HG02938 (cell line): ENCODE measurements around the gene DLGAP4.

Experiments
- ATAC-seq: cut with Tn5 transposase; IDR thresholded peaks from one replicate; pipeline ENCODE4 v1.9.1; 2021; ENCODE audit warnings: mild to moderate bottlenecking, moderate library complexity; ENCODE audit not compliant: unreplicated experiment

The DLGAP4 gene

GRCh38 chr20:36274181-36274841 is 31.8 kb upstream of the DLGAP4 start:
- no peak for ATAC-seq

- ATAC-seq = no peak
These were observed 31.1 kb upstream of the DLGAP4 start for GRCh38 chr20:36275011-36275410.

GRCh38 chr20:36275441-36276189 is 30.5 kb upstream of the DLGAP4 start:
- no peak for ATAC-seq

DNA sequence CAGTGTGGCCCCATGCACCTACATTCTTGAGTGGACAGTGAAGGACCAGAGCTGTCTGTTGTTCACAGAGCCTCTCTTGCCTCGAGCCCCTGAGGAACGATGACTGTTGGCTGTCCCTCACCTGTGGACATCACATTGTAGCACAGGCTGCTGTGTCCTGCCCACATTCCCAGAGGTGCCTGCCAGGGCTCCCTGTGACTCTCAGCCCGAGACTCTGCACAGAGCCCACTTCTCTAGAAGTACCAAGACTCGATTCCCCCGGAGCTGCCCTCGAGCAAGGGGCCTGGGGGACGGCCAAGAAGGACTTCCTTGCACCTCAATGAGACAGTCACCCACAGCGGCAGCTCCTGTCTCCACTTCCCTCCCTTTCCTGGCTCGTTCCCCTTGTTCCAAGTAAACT is 28.6 kb upstream of the DLGAP4 start:
- no peak for ATAC-seq

DNA sequence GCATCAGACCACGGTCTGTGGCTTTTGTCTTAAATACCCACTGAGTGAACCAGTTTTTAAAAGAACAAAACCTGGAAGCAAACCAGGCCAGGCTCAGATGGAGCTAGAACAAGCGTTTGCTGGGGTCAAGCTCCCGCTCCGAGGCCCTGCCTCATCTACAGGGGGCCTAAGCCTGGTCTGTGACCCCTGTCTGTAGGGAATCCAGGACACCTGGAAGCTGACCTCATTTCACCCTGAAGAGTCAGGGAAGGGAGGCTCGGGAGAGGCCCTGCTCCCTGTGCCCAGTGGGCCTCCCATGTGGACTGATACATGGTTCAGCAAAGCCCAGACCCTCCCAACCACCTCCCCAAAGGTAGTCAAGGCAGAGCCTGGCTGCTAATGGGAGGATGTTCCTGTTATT is 26.8 kb upstream of the DLGAP4 start:
- no peak for ATAC-seq

DNA sequence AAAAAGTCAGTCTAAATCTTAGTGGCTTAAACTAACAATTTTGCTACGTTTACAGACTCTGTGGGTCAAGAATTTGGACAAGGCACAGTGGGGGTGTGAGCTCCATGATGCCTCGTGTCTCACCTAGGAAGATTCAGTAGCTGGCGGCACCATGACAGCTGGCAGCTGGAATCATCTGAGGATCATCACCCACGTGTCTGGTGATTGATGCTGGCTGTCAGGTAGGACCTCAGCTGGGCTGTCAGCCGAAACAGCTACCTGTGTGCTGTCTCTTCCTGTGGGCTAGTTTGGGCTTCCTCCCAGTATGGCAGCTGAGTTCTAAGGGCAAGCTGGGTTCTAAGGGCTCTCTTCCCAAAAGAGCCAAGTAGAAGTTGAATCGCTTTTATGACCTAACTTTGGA is 26.4 kb upstream of the DLGAP4 start:
- no peak for ATAC-seq

DNA sequence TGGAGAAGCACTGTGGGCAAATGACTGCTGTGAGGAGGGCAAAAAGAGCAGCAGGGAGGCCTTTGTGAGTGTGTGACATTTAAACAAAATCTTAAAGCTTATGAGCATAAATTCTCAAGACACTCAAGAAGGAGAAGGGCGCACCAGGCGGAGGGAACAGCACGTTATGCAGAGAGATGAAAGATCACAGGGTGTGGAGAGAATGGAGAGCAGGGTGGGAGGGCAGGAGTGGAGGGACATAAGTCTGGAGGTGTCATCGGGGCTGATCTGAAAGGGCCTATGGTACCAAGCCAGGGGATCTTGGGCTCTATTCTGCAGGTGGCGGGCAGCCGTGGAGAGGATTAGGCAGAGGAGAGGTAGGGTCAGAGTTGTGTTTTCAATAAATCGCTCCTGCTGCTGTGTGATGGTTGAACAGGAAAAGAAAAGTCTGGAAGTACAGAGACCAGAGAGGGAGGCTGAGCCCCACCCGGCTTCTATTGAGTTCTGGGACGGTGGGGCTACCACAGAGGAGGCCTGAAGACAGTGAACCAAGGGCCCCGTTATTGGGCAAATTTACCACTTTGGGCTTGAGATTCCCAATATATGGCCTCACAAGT is 24.3 kb upstream of the DLGAP4 start:
- ATAC-seq = no peak

- no peak for ATAC-seq
These were observed 21.4 kb upstream of the DLGAP4 start for GRCh38 chr20:36284751-36285150.

GRCh38 chr20:36285746-36286447 is 20.2 kb upstream of the DLGAP4 start:
- ATAC-seq = no peak

DNA sequence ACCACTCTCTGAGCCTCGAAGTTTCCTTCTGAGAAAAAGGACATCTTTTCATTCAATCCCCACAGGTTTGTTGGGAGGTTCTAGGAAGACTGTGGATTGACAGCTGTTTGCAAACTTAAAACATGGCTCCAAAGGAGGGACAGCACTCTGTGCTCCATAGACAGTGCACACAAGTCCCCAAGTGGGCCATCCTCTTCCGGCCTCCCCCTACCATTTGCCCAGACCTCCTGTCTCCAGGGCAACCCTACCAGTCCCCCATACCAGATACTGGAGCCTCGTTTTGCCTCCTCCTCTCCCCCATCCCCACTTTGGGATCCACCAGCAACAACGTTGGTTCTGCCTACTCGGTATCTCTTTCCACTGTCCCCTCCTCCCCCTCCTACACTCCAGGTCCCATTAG is 8.5 kb upstream of the DLGAP4 start:
- no peak for ATAC-seq

- ATAC-seq = no peak
These were observed 8.1 kb upstream of the DLGAP4 start for GRCh38 chr20:36298061-36298460.

- ATAC-seq = no peak
These were observed 7.3 kb upstream of the DLGAP4 start for GRCh38 chr20:36298795-36299339.

DNA sequence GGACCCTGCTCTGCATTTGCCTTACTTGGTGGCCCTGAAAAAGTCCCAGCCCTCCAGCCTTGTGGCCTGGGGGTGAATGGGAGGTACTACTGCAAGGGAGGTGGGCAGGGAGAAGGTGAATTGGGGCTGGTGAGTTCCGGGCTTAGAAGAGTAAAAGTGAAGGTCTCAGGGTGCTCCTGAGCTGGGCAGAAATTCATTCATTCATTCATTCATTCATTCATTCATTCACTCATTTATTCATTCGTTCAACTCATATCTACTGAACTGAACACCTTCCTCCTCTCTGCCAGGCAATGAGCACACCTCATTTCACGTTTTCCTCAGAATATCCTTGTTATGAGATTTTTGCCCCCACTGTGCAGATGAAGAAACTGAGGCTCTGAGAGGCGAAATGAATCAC is 6.7 kb upstream of the DLGAP4 start:
- ATAC-seq = no peak

DNA sequence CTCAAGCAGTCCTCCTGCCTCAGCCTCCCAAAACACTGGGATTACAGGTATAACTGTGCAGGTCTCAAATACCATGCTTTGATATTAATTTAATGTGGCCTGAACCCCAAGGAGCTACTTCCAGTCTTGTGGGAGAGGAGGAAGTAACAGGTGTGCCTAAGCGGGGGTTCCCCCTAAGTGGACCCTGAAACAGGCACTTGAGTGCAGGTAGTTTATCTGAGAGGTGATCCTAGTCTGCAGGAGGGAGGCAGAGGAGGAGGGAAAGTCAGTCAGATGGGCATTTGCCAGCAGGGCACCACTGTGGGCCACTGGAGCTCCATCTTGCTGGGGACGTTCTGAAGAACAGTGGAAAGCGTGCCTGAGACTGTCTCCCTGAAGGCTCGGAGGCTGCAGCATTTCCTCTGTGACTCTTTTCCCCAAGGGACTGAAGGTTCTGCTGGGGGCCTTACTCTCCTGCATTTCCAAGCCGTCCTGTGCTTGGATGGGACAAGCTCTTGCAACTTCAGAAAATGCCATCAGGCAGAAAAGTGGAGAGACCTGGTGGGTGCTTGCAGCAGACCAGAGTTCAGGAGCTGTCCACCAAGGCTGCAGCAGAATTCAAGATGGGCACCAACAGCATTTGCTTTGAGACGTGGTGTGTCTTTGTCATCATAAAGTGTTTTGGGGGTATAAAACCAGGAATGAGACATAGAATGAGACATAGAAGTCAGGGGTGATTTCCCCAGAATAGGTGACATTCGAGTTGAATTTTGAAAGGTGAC is 4.6 kb upstream of the DLGAP4 start:
- no peak for ATAC-seq

- no peak for ATAC-seq
These were observed 3.0 kb upstream of the DLGAP4 start for GRCh38 chr20:36303020-36303595.

DNA sequence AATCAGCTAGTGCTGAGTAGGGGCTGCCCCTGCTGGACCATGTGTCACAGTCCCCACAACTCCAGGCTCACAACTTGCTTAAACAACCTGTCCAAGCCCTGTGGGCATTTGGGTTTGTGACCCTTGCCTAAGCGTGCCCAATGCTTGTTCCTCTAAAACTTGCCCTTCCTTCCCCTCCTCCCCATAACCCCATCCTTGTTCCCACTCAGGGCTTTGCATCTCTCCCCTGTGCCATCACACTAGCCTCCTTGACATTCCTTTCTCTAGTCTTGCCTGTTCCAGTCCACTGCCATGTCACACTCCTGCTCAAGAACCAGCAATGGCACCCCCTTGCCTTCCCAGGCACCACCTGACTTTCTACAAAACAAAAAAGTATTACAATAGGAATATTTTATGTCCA is 2.3 kb upstream of the DLGAP4 start:
- no peak for ATAC-seq

DNA sequence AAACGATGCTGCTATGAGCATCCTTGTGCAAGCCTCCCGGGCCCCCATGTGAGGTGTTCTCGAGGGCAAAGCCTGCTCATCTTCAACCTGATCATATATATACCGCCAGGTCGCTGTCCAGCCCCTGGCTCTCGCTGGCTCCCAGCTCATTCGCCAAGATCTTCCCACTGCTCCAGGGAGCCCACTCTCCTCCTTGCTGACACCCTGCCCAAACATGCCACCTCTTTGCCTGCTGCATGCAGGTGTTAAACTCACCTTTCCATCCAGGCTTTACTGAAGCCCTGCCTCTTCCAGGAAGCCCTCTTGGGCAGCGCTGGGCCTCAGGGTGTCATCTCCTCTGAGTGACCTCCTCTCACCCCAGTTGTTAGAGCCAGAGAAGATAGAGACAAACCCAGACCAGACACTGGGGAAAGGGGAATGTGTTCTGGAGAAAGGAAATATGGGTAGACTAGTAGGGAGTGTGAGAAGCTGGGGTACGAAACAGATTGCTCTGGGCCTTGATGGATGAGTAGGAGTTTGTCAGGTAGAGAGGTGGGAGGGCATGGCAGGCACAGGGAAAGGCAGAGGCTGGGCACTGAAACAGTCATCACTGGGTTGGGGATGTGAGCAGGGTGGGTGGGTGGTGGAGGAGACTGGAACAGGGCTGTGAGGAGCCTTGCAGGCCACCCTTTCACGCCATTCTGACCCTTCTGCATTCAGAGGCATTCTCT is 1.2 kb upstream of the DLGAP4 start:
- ATAC-seq = no peak

DNA sequence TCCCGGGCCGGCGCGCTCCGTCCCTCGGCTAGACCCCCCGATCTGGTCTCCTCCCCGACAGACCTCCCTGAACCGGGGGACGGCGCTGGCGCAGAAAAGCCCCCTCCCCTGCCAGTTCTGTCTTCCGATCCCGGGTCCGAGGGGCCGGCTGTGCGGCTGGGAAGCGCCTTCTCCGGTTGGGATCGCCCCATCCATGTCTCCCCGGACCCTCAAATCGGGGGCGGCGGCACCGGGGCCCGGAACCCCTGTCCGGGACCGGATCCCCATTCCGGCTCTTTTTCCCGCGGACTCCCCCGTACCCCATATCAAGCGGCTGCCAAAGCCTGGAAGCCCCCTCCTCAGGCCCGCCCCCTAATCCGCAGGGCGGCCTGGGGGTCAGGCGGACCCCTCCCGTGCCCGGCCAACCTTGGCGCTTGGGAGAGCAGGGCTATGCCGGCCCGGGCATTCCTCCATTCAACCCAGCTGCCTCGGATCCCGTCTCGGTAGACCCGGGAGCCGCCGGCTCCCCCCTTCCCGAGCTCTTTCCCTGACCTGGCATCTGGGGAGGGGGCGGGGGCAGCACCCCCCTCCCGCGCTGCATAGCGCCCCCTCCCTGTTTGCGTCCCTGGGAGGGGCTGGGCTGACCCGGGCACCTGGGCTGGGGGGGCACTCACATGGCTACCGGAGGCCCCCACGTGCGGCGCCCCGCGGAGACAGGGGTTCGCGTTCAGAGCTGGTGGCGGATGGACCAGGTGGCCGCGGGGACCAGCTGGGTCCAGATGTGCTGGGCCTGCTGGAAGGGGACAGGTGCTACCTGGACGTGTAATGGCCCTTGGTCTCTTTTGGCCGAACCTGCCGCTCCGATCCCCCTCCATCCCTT is 643 bp downstream of the DLGAP4 start:
- ATAC-seq = no peak
